ENCODE results near the gene CNTN4.
A peak's percentile ranks its signal among the peaks of the same experiment; 100 is the strongest.

Gene CNTN4

GRCh38 chr3:2153547-2153946 is 54.9 kb downstream of the CNTN4 start:
- DNase-seq, result no peak

GRCh38 chr3:2154621-2155020 is 56.0 kb downstream of the CNTN4 start:
- DNase-seq, result no peak

- DNase-seq, result peak; percentile 80
These were observed 57.7 kb downstream of the CNTN4 start for GRCh38 chr3:2156244-2156847.

GRCh38 chr3:2158828-2159227 is 60.2 kb downstream of the CNTN4 start:
- DNase-seq, result no peak

GRCh38 chr3:2166552-2166951 is 67.9 kb downstream of the CNTN4 start:
- no peak for DNase-seq

- DNase-seq, result no peak
These were observed 74.0 kb downstream of the CNTN4 start for GRCh38 chr3:2172561-2173171.

- no peak for DNase-seq
These were observed 82.0 kb downstream of the CNTN4 start for GRCh38 chr3:2180634-2181033.

- no peak for DNase-seq
These were observed 100.2 kb downstream of the CNTN4 start for GRCh38 chr3:2198776-2199279.

- no peak for DNase-seq
These were observed 105.4 kb downstream of the CNTN4 start for GRCh38 chr3:2204054-2204453.

- no peak for DNase-seq
These were observed 107.0 kb downstream of the CNTN4 start for GRCh38 chr3:2205692-2206091.

GRCh38 chr3:2206536-2206935 is 107.9 kb downstream of the CNTN4 start:
- no peak for DNase-seq

GRCh38 chr3:2211568-2211967 is 112.9 kb downstream of the CNTN4 start:
- DNase-seq, result no peak

GRCh38 chr3:2212206-2212605 is 113.5 kb downstream of the CNTN4 start:
- no peak for DNase-seq

- DNase-seq, result no peak
These were observed 119.7 kb downstream of the CNTN4 start for GRCh38 chr3:2218375-2218774.

- no peak for DNase-seq
These were observed 120.2 kb downstream of the CNTN4 start for GRCh38 chr3:2218816-2219215.

GRCh38 chr3:2236203-2236602 is 137.5 kb downstream of the CNTN4 start:
- no peak for DNase-seq

- DNase-seq, result no peak
These were observed 145.5 kb downstream of the CNTN4 start for GRCh38 chr3:2244137-2244536.

GRCh38 chr3:2246873-2247648 is 148.4 kb downstream of the CNTN4 start:
- DNase-seq, result no peak

GRCh38 chr3:2247831-2248230 is 149.2 kb downstream of the CNTN4 start:
- DNase-seq, result no peak

- no peak for DNase-seq
These were observed 152.1 kb downstream of the CNTN4 start for GRCh38 chr3:2250783-2251182.

- DNase-seq, result no peak
These were observed 163.1 kb downstream of the CNTN4 start for GRCh38 chr3:2261747-2262146.

- no peak for DNase-seq
These were observed 163.5 kb downstream of the CNTN4 start for GRCh38 chr3:2262204-2262603.

GRCh38 chr3:2266606-2267005 is 167.9 kb downstream of the CNTN4 start:
- DNase-seq, result no peak

GRCh38 chr3:2268779-2269178 is 170.1 kb downstream of the CNTN4 start:
- no peak for DNase-seq

All from islet precursor cell (in vitro differentiated cells).